Smooth muscle cell (in vitro differentiated cells): Measurements from ENCODE around the gene VANGL1. TPM values are rescaled to one million over a fixed set of nuclear protein-coding genes. Genes with fewer than 3 reads are reported as not detected.

Experiments
- DNase-seq: peaks from one replicate; lab custom pipeline; 2025; ENCODE audit not compliant: unreplicated experiment; lab: John Stamatoyannopoulos, UW
- H2AFZ ChIP-seq: fragments of 200-600 bp; sonication (generic); 2 replicates; pipeline ENCODE4 v1.6.0; 2016; ENCODE audit warnings: antibody characterized with exemption, low read depth, mild to moderate bottlenecking
- H3F3A ChIP-seq: fragments of 200-600 bp; sonication (generic); 2 replicates; pipeline ENCODE4 v1.6.0; 2017; ENCODE audit warnings: antibody characterized with exemption, low read depth
- H3K27ac ChIP-seq: fragments of 200-600 bp; sonication (generic); 2 replicates; pipeline ENCODE4 v1.5.1; 2016; ENCODE audit warnings: low read depth, mild to moderate bottlenecking
- H3K27me3 ChIP-seq: fragments of 200-600 bp; sonication (generic); 2 replicates; pipeline ENCODE4 v1.6.1; 2016; ENCODE audit warnings: low read depth, mild to moderate bottlenecking
- H3K36me3 ChIP-seq: fragments of 200-600 bp; sonication (generic); 2 replicates; pipeline ENCODE4 v1.5.1; 2016; ENCODE audit warnings: low read depth
- H3K4me1 ChIP-seq: fragments of 200-600 bp; sonication (generic); 2 replicates; pipeline ENCODE4 v1.5.1; 2016; ENCODE audit warnings: low read depth
- H3K4me2 ChIP-seq: fragments of 200-600 bp; sonication (generic); 2 replicates; pipeline ENCODE4 v1.6.0; 2016; ENCODE audit warnings: mild to moderate bottlenecking
- H3K4me3 ChIP-seq: fragments of 200-600 bp; sonication (generic); 2 replicates; pipeline ENCODE4 v1.5.1; 2016; ENCODE audit warnings: mild to moderate bottlenecking
- H3K79me2 ChIP-seq: fragments of 200-600 bp; sonication (generic); 2 replicates; pipeline ENCODE4 v1.6.0; 2016; ENCODE audit warnings: low read depth, mild to moderate bottlenecking
- H3K9ac ChIP-seq: fragments of 200-600 bp; sonication (generic); 2 replicates; pipeline ENCODE4 v1.6.0; 2016; ENCODE audit warnings: low read depth
- H3K9me3 ChIP-seq: fragments of 200-600 bp; sonication (generic); replicated peaks from 2 replicates; pipeline ENCODE4 v1.5.1; 2016; ENCODE audit warnings: low read depth
- H4K20me1 ChIP-seq: fragments of 200-600 bp; sonication (generic); 2 replicates; pipeline ENCODE4 v1.6.0; 2016; ENCODE audit warnings: low read depth
- WGBS: methylation state at CpG from one replicate; pipeline ENCODE4 v1.1.7; 2016; ENCODE audit warnings: low lambda C conversion rate; 5-methylcytosine and 5-hydroxymethylcytosine counted together
- polyA plus RNA-seq: library from polyadenylated mRNA; unstranded; fragments of >200 nt; fragmentation: Nextera tagmentation; extraction: Ambion mirVana; gene quantifications from 2 replicates; pipeline ENCODE4 v1.2.1, GENCODE V29; 2016
- total RNA-seq: library from RNA; depleted of rRNA; stranded (reverse); fragments of >200 nt; gene quantifications from 2 replicates; pipeline ENCODE4 v1.2.3, GENCODE V29; 2014
- TF ChIP-seq, protein P1 (sequence below): fragments of 200-600 bp; sonication (generic); IDR thresholded peaks from 2 replicates; pipeline ENCODE4 v1.5.1; 2017; ENCODE audit warnings: borderline replicate concordance, mild to moderate bottlenecking, antibody characterized with exemption; ENCODE audit not compliant: insufficient read depth, poor library complexity, severe bottlenecking

VANGL1 gene
- total and polyA plus RNA-seq, 2 experiments from 2014 or later = 5.5 to 12.2 TPM

DNA sequence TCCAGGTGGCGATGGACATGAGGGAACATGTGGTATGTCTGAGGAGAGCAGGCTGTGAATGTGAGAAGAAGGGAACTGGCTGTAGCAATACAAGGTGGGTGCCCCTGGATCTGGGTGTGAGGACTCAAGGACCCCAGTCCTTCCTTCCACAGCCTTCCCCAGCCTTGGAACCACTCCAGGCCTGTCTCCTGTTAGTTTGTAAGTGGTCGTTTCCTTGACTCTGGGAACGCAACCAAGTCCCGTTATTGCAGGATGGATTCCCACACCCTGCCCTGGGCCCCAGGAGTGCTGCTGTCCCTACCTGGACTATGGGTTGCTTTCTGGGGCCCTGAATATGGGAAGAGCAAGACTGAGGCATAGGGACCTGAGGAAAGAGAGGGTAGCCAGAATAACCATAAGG is 47.2 kb upstream of the VANGL1 start:
- no peak overlapping the region for H3K4me3 ChIP-seq
- no peak overlapping the region for H2AFZ ChIP-seq
- WGBS = 88% methylated on average over 4 of the region's 4 CpGs
- no peak for DNase-seq
- no peak overlapping the region for H3K27ac ChIP-seq
- H3K4me2 ChIP-seq = no peak overlapping the region
- no peaks in the 10 kb centered on the region for H3K79me2 ChIP-seq
- H3K36me3 ChIP-seq = no peaks in the 10 kb centered on the region
- H4K20me1 ChIP-seq = no peaks in the 10 kb centered on the region
- H3K9ac ChIP-seq = no peak overlapping the region
- H3F3A ChIP-seq = no peaks in the 10 kb centered on the region
- H3K4me1 ChIP-seq = no peaks in the 10 kb centered on the region
- no peaks in the 10 kb centered on the region for H3K27me3 ChIP-seq
- H3K9me3 ChIP-seq = no peaks in the 10 kb centered on the region
- TF ChIP-seq, protein P1, sequence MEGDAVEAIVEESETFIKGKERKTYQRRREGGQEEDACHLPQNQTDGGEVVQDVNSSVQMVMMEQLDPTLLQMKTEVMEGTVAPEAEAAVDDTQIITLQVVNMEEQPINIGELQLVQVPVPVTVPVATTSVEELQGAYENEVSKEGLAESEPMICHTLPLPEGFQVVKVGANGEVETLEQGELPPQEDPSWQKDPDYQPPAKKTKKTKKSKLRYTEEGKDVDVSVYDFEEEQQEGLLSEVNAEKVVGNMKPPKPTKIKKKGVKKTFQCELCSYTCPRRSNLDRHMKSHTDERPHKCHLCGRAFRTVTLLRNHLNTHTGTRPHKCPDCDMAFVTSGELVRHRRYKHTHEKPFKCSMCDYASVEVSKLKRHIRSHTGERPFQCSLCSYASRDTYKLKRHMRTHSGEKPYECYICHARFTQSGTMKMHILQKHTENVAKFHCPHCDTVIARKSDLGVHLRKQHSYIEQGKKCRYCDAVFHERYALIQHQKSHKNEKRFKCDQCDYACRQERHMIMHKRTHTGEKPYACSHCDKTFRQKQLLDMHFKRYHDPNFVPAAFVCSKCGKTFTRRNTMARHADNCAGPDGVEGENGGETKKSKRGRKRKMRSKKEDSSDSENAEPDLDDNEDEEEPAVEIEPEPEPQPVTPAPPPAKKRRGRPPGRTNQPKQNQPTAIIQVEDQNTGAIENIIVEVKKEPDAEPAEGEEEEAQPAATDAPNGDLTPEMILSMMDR = no peak

DNA sequence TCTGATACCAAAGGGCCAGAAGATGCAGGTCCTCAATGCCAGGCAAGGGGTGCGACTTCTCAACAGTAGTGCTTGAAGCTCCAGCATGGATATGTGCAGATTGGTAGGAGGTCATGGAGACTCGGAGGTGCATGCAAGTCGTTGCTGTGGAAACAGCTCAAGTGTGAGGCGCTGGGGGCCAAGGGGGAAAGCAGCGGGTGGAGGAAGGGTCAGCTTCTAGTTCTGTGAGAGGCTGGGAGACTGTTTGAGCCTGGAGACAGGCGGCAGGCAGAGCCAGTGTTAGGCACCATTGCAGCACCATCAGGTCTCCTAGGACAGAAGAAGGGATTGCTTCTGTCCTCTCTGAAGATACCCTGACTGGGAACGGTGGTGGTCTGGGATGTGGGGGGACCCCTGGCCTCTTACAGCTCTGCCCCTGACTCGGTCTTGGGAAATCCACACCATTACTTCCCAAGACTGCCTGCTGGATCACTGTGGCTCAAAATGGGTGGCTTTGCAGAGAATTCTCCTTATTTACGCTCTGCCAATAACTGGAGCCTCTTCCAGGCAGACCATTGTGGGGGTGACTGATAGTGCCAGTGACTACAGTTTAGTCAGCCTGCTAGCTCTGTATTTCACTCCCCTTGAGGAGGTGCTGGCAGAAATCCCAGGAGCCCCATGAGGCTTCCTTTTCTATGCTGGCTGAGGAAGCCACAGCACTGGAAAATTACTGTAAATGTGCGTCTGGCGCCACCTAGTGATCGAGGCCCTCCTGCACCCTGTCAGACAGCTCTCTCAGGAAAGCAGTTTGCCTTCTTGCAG is 46.3 kb upstream of the VANGL1 start:
- no peaks in the 10 kb centered on the region for H3K79me2 ChIP-seq
- no peaks in the 10 kb centered on the region for H3F3A ChIP-seq
- H3K27me3 ChIP-seq = no peaks in the 10 kb centered on the region
- H3K4me3 ChIP-seq = no peak overlapping the region
- peak overlapping the region; percentile 66 for H3K9ac ChIP-seq
- no peaks in the 10 kb centered on the region for H4K20me1 ChIP-seq
- H3K27ac ChIP-seq = peak overlapping the region; percentile 86
- H2AFZ ChIP-seq = peak overlapping the region; percentile 38
- peak overlapping the region; percentile 58 for H3K4me2 ChIP-seq
- no peaks in the 10 kb centered on the region for H3K4me1 ChIP-seq
- WGBS = 59% methylated on average over 12 of the region's 12 CpGs
- peak; percentile 77 for DNase-seq
- TF ChIP-seq, protein P1 = peak; percentile 97
- no peaks in the 10 kb centered on the region for H3K36me3 ChIP-seq
- H3K9me3 ChIP-seq = no peaks in the 10 kb centered on the region

DNA sequence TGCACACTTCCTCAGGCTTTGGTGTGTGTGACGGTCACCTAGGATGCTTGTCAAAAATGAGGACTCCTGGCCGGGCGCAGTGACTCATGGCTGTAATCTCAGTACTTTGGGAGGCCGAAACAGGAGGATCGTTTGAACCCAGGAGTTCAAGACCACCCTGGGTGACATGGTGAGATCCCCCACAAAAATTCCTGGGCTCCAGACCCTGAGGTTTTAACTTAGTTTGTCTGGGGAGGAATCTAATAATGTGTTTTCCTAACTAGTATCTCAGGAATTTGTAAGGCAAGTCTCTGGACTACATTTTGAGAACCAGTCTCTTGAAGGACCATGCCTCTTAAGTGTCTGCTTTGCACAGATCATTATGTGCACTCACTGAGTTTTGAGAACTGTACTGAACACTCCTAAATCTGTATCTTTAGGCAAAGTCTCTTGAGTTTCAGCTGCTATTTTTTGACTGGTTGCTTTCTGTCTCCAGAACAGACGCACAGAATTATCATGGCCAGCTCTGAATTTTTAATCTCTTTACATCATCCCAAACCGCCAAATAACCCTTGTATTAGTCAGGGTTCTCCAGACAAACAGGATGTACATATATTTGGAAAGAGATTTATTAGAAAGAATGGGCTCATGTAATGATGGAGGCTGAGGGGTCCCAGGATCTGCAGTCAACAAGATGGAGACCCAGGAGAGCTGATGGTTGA is 45.5 kb upstream of the VANGL1 start:
- Histone ChIP-seq H3K4me2 (peak overlapping the region; percentile 58), H3K4me3 (no peak overlapping the region), H3K4me1 (no peaks in the 10 kb centered on the region), H2AFZ (peak overlapping the region; percentile 39), H4K20me1 (no peaks in the 10 kb centered on the region), H3K27me3 (no peaks in the 10 kb centered on the region), H3F3A (no peaks in the 10 kb centered on the region), H3K27ac (peak overlapping the region; percentile 86), H3K9me3 (no peaks in the 10 kb centered on the region), H3K79me2 (no peaks in the 10 kb centered on the region), H3K36me3 (no peaks in the 10 kb centered on the region), H3K9ac (peak overlapping the region; percentile 66)
- WGBS = 25% methylated on average over 7 of the region's 7 CpGs
- DNase-seq = no peak
- TF ChIP-seq, protein P1 = no peak
